Measurements from ENCODE around the gene DIO1. TPM values are rescaled to one million over a fixed set of nuclear protein-coding genes. Genes with fewer than 3 reads are reported as not detected.

DIO1 gene
- total RNA-seq, 1 donor from 2014 or later: not detected

DNA sequence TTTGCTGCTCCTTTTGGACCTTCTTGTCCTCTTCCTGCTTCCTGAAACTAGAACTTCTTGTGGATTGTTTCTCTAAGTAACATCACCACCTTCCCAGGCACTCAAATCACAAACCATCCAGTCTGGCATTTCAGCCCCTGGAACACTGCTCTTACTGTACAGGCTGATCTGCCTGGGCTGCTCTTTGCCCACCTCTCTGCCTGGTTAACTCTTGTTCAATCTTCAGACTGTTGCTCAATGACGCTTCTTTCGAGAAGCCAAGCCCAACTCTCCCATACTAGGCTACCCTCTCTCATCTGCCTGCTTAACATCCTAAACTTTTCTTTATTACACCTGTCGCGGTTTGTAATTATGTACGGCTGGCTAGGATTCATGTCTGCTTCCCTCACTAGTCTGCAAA, 657 bp downstream of the DIO1 start:
- no peak for DNase-seq (ENCODE audit: low spot score)

DNA sequence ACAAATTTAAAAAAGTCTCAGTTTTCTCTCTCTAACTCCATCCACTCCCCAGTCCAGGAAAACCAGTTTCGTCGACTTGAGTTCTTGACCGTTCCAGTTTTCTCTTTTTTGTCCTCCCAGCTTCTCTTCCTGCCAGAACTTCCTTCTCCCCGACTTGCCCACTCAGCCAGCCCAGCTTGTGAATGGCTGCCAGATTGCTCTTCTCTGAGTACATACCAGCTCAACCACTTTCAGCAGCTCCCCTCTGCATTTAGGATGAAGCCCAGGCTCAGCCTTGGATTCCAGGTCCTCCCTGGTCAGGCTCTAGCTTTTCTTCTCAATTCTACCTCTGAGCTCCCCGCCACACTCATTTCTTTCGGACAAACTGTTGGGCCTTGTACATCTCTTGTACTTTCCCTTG, 1.4 kb downstream of the DIO1 start:
- DNase-seq (ENCODE audit: low spot score): no peak

DNA sequence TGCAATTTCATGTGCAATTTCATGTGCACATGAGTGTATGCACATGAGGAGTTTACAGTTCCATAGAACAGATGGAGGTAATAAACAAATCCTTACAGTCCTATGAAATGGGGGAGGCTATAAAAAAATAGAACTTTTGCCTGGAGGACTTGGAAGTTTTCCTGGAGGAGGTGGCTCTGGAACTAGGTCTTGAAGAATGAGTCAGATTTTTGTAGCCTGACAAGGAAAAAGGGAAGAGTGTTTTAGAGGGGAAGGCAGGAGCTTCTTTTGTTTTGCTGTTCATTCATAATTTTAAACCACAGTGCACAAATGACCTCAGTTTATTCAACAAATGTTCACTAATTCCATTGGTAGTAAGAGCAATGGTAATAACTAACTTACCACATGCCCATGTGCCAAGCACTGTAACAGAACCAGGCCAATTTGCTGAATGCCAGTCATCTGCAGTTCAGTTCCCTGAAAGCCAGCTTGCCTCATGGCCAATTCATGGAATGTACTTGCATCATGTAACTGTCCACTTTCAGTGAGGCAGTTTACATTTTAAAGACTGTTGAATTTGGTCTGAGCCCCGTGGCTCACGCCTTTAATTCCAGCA, 2.7 kb downstream of the DIO1 start:
- DNase-seq (ENCODE audit: low spot score): no peak

DNA sequence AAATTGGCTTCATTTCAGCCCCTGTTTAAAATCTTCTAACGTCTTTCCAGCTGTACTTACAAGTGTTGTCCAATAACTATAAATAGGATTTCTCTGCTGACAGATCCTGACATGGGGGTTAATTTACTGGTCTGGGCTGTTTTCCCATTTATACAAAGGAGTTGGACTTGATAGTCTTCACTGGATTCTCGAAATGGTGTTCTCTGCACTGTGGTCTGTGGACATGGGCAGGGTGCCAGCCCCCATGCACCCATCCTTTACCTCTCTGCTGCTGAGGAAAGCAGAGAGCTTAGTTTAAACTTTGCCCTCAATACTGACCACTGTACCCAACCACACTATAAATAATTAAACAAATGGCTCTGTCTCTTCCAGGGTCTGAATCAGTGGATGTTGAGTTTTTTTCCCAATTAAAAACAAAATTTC, 5.2 kb downstream of the DIO1 start:
- no peak for DNase-seq (ENCODE audit: low spot score)

DNA sequence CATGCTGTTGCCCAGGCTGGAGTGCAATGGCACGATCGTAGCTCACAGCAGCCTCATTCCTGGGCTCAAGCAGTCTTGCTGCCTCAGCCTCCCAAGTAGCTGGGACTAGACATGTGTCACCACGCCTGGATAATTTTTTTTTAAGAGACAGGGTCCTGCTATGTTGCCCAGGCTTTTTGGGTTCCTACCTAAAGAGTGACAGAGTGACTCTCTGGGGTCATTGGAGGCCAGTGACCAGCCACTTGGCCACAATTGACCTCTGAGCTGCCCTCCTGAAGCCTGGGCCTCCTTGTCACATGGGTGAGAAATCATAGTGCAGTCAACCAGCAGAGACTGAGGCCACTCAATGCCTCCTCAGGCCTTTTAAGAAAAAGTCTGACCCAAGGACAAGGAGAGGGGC, 5.7 kb downstream of the DIO1 start:
- no peak for DNase-seq (ENCODE audit: low spot score)

DNA sequence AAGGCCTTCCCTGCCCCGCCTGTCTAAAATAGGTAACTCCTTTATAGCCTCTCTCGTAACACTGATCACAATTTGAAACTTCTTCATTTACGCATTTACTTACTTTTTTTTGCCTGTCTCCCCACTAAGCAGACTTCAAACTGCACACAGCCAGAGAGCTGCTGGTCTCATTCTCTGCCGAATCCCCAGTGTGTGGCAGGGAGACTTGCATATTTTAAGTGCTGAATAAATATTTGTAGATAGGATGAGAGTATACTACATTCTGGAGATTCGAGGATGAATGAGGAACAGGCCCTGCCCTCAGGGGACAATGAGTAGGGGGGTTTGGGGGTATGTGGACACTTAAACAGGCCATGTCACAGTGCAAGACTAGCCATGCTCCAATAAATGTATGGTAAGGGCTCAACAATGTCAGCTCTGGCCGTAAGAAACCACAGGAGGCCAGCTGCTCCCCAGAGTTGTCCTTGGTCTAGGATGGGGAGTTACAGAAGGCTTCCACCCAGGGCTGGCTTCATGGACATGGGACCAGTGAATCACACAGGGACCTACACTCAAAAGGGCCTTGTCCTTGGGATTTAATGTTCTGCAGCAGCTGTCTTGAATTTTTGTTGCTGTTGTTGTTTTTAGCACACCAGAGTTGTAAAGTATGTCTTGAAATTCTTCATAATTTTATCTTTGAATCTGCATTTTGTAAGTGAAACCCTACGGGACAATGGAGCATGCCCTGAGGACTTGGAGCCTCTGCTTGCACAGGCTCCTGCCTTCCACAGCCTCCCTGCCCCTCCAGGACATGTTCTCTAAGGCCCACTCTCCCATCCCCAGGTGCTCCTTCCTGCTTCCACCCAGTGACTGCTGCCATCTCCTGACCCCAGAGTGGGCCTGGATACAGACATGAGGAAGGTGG, 8.5 kb downstream of the DIO1 start:
- no peak for DNase-seq (ENCODE audit: low spot score)

DNA sequence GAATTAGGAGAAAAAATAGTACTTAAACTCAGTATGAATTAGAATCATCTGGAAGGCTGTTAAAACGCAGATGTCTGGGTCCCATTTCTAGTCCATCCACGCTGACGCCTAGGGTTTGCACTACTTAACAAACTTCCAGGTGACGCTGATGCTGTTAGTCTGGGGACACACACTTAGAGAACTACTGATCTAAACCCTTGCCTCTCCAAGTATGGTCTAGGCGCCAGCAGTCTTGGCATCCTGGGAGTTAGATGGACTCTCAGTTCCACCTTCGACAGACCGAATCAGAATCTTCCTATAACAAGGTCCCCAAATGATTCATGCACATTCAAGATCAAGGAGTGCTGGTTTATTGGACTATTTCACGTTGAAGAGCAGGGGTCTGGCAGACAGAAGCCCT, 11.5 kb downstream of the DIO1 start:
- DNase-seq (ENCODE audit: low spot score): no peak

DNA sequence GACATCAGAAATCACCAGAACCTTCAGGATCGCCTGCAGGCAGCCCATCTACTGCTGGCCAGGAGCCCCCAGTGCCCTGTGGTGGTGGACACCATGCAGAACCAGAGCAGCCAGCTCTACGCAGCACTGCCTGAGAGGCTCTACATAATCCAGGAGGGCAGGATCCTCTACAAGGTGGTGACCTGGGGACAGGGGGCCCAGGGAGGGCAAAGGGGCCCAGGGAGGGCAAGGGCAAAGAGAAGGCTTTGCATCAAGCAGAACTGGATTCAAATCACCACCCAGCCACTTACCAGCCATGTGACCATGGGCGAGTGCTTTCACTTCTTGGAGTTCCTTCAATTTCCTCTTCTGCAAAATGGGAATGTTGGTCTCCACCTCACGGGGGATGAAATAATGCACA, 12.1 kb downstream of the DIO1 start:
- DNase-seq (ENCODE audit: low spot score): no peak

DNA sequence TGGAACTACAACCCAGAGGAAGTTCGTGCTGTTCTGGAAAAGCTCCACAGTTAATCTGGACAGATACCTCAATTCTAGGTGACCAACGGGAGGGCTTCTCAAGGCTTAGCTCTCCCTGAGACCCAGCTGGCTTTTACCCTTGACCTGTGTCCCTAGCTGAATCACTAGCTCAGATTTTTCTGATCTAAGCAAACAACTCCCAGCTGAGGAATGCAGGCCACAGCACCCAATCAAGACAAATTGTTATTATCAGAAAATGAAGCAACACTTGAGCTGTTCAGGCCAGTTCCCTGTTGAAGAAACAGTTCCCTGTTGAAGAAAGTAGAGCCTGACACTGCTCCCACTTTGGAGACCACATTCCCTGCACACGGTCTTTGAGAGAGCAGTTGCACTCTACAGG, 16.0 kb downstream of the DIO1 start:
- DNase-seq (ENCODE audit: low spot score): no peak

DNA sequence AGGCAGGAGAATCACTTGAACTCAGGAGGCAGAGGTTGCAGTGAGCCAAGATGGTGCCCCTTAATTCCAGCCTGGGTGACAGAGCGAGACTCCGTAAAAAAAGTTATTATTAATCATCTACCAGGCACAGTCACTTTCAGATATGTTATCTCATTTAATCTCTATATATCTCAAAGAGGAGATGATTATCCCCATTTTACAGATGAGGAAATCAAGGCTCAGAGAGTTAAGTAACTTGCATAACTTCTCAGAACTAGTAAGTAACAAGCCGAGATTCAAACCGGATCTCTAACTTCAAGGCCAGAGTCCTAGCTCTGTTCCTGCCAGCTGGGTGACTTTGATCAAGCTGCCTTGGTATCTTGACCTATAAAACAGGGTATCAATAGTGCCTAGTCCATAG, 17.5 kb downstream of the DIO1 start:
- no peak for DNase-seq (ENCODE audit: low spot score)

DNA sequence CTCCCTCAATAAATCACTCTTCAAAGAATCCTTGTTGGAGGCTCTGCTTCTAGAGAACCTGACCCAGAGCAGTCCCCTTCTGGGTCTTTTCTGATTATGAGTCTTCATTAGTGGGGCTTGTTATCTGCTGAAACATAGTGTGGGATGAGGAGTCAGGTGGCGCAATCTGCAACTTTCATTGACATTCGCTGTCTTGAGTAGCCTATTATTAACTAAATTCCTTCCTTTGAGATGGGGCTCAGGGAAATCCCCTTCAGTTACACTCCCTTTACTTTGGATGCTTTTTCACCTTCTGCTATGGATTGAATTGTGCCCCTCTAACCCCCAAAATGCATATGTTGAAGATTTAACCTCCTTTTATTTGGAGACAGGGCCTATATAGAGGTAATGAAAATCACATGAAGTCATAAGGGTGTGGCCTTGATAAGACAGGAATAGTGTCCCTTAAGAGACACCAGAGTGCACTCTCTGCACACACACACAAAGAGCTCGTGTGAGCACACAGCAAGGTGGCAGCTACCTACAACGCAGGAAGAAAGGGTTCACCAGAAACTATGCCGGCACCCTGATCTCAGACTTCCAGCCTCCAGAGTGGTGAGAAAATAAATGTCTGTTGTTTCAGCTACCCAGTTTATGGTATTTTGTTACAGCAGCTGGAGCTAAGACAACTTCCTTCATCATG, 19.5 kb downstream of the DIO1 start:
- no peak for DNase-seq (ENCODE audit: low spot score)

DNA sequence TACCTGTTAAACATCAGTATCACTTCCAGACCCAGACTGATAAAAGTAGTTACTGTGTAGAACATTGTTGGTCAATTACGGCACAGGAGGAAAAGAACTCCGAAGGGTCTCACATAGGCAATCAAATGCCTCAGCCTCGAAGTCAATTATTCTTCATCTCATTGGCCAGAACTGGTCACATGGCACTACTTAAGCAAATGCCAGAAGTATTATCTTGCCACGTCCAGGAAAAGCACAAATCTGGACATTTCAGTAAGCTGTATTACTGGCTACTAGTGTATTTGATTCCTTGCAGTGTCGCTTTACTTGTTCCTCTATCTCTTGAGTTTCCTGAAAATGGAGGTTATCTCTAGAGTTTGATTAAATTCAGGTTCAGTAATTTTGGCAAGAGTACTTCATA, 24.4 kb downstream of the DIO1 start:
- no peak for DNase-seq (ENCODE audit: low spot score)

DNA sequence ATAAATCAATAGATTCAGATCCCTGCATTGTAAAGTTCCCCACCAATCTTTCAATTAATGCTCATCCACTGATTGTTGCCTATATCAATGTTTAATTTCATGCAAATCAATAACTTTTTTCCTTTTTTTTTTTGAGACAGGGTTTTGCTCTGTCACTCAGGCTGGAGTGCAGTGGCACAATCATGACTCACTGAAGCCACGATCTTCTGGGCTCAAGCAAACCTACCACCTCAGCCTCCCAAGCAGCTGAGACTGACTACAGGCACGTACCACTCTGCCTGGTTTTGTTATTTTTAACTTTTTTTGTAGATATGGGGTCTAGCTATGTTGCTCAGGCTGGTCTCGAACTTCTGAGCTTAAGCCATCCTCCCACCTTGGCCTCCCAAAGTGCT, 25.7 kb downstream of the DIO1 start:
- DNase-seq (ENCODE audit: low spot score): no peak

DNA sequence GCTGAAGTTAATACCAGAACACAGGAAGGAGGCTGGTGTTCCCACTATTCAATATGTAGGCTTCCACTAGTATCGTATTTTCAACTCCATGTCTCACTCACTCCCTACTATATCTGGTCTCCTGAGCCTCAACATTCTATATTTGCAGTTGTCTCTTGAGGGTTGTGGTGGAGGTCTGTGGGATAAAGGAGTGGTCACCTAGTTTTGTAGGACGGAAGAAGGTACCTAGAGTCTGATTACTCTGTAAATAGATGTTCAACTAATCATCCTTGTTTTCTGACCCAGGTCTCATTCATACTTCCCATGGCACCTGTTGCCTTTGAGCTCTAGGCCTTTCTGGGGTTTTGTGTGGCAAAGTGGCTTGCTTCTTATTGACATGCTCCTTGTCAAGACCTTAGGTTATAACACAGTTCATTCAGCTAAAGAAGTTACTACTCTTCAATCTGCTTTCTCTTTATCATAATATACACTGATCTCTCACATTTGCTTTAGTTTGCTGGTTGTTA, 33.4 kb downstream of the DIO1 start:
- no peak for DNase-seq (ENCODE audit: low spot score)

DNA sequence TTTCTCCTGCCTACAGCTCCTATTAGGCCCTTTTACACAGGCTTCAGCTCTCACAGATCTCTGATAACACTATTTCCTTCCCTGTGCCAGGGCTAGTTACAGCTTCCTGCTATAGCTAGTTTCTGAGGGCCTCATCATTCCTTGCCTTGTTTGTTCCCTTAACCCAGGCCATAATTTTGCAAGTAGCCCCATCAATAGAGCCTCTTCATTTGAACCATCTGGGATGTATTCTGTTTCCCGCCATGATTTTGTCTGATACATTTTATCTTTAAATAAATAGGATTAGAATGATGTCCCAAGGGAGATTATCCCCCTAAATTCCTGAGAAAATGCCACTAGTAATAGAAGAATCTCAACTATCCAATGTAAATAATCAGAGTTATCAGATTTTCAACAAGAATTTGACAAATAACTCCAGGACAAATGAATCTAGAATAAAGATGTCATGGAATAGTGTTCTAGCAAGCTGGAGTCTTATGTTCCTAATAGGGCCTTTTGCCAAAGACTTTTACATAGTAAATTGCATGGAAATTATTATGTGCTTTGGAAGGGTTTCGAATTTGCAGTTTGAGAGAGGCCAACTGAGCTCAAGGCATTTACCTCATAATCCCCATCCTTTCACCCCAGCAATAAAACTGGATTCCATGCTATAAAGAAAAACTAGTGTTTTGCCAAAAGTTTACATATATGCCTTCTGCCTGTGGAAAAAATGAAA, 35.4 kb downstream of the DIO1 start:
- no peak for DNase-seq (ENCODE audit: low spot score)

DNA sequence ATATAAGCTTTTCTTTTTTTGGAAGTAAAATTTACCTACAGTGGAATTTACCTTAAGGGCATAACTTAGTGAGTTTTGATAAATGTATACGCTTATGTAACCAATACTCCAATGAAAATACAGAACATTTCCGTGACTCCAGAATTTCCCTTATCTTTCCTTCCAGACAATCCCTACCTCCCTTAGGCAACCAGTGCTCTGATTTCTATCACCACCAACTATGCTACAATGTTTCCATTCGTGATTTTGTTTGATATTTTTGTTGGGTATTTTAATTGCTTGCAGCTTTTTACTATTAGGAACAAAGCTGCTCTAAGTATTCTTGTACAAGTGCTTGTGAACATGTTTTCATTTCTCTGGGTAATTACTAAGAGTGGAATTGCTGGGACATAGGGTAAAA, 36.9 kb downstream of the DIO1 start:
- no peak for DNase-seq (ENCODE audit: low spot score)

DNA sequence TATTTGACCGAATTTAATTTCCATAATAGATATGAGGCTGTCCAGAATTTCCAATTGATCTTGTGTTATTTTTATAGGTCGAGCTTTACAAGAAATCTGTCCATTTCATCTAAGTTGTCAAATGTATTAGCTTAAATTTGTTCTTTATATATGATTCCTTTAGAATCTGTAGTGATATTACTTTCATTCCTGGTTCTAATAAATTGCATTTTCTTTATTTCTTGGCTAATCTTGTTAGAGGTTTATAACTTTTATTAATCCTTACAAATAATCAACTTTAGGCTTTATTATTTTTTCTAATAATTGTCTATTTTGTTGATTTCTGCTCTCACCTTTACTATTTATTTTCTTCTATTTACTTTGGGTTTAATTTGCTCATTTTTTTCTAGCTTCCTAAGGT, 37.5 kb downstream of the DIO1 start:
- DNase-seq (ENCODE audit: low spot score): no peak

DNA sequence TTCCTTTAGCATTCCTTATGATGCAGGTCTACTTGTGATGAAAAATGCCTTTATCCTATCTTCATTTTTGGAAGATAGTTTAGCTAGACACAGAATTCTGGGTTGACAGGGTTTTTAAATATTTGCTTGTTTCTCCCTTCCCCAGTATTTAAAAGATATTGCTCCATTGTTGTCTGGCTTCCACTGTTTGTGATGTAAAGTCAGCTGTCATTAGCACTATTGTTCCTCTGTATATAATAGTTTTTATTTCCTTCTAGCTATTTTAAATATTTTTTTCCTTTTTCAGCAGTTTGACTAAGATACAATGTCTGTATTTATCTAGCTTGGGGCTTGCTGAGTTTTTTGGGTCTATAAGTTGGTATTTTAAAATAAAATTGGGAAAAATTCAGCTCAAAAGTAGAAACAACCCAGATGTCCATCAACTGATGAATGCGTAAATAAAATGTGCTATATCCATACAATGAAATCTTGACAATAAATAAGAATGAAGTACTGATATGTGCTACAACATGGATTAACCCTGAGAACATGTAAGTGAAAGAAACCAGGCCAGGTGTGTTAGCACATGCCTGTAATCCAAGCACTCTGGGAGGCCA, 40.3 kb downstream of the DIO1 start:
- no peak for DNase-seq (ENCODE audit: low spot score)

DNA sequence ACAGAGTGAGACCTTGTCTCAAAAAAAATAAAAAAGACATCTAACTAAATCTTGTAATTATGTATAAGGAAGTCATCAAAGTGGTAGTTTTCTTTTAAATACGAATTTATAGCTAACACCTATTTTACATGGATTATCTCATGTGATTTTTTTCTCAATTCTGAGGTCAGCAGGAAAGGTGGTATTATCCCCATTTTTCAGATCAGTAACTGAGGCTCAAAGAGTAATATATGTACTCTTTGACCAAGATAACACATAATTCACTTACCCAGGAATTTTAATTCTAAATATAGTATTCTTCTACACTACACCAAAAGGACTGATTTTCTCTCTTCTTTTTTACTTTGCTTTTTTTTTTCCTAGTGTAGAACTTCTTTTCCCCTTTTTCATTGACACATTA, 42.4 kb downstream of the DIO1 start:
- no peak for DNase-seq (ENCODE audit: low spot score)

DNA sequence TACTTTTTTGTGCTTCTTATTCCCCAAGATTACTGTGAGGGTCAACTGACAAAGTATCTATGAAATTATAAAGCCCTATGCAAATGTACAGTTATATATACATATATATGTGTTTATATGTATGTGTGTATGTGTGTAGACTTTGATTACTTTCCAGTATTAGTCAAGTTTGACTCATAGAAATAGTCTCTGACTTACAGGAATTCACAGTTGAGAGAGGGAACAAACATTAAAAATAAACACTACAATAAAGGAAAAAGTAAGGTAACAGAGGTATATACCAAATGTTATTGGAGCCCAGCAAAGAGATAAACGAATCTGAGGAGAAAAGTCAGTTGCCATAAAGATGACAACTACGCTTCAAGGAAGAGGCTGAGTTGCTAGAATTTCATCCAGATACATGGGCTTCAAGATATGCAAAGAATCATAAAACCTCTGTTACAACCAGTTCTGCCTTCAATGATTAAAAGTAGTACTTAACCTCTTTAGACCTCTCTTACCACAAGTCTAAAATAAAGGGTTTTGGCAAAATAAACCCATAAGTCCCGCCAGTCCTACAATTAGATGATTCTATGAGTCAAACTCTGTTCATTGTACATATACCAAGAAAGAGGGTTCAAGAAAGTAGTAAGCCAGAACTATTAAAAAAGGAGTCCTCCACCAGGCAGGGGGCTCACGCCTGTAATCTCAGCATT, 44.3 kb downstream of the DIO1 start:
- DNase-seq (ENCODE audit: low spot score): no peak
